ENCODE measurements around the gene MXRA7. TPM values are rescaled to one million over a fixed set of nuclear protein-coding genes. Genes with fewer than 3 reads are reported as not detected.
A peak's percentile ranks its signal among the peaks of the same experiment; 100 is the strongest.
"Not testable (repeated sequence)": the region's sequence is repeated elsewhere in the genome, so short reads cannot be mapped to it uniquely, and the experiment has no call there.

The MXRA7 gene, protein sequence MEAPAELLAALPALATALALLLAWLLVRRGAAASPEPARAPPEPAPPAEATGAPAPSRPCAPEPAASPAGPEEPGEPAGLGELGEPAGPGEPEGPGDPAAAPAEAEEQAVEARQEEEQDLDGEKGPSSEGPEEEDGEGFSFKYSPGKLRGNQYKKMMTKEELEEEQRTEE
- 10 to 100 TPM; 12.0 to 37.2 TPM for total RNA-seq
- long read RNA-seq, full-length matches to known transcripts, result 47 of 50 reads
- long read RNA-seq, partial matches to known transcripts, result 1 of 50 reads
- long read RNA-seq, other reads (novel, unspliced or antisense), result 2 of 50 reads

DNA sequence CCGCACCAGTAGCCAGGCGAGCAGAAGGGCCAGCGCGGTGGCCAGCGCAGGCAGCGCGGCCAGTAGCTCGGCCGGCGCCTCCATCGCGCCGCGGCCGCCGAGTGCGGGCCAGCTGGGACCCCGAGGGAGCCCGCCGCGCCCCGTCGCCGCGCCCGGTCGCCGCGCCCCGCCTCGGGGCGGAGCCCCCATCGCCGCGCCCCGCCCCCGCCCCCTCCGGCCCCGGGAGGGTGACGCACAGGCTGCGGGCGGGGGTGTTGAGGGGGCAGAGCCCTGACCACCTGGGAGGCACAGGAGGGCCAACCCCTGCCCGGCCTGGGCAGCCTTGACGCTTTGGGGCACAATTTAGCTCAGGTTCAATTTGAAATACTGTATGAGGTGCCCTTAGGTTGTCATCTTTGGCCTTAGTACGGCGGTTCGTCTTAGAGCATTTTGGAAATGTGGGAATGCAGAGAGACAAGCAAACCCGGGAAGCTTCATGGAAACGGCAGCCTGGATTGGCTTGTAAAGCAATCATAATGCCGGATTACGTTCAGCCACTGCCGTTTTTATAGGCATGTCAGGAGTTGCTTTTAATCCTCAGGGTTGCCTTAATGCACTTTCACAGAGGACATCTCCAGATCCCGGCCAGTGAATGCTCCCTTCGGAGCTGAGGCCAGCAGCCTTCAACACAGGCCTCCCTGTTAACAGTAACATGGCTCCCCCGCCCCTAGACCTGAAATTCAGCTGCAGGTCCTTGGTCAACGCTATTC is at the start of gene MXRA7:
Gene MXRA7 (minus strand): TSS at position 103 of the 749 bp plus-strand sequence. CDS start 19 bp downstream, at position 84.
- peak; percentile 78 for ATAC-seq
- peak; percentile 65 to 72 for DNase-seq
- intact Hi-C loops (cut with DNase I, micrococcal nuclease), result no loop called here

DNA sequence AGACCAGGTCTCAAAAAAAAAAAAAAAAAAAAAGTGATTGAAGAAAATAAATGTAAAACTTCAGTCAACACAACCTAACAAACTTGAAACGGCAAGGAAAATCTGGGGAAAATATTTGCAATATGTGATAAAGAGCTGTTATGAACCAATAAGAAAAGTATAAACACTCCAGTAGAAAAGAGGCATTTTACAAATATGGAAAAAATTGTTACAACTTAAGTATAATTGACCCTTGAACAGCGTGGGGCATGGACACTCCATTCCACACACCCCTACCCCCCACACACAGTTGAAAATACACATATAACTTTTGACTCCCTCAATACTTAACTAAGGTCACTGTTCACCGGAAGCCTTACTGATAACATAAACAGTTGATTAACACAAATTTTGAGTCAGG is 47.8 kb upstream of the MXRA7 start:
- no peak for ATAC-seq
- no peak for DNase-seq
- intact Hi-C loops (cut with DNase I, micrococcal nuclease), result no loop called here

DNA sequence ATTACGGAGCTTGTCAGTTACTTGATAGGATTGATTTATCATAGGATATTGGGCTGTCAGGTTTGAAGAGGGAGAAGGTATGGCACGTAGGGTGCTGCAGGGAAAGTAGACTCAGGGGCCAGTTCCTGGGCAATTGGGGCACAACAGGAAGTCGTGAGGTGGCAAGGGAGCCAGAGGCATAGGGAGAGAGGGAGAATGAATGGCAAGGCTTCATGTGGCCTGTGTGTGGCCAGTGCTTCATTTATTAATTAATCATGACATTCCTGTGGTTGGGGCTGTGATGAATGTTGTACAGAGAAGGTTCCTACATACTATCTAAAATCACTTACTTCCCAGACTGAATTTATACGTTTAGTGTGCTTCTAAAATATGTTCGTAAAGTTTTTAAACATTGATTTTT is 46.5 kb upstream of the MXRA7 start:
- DNase-seq (no peak), ATAC-seq (no peak)
- intact Hi-C loops (cut with DNase I, micrococcal nuclease), result no loop called here

DNA sequence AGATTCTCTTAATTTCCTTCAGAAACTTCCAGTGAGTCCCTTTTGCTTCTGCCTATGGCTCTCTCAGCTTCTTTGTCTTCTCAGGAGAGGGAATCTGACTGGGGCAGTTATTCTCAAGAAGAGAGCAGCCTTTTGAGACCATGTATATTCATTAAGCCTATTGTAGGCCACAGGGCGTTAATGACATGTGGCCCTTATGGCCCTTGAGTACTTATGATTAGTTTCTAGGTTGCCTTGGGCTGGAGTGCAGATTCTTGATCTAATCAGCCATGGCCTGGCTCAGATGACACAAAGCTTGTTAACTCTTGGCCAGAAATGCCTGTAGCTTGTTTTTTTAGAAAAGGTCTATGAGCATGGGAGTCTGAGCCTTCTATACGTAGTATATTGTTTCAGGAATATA is 44.5 kb upstream of the MXRA7 start:
- ATAC-seq, result no peak
- no peak for DNase-seq
- intact Hi-C loops (cut with DNase I, micrococcal nuclease), result no loop called here

DNA sequence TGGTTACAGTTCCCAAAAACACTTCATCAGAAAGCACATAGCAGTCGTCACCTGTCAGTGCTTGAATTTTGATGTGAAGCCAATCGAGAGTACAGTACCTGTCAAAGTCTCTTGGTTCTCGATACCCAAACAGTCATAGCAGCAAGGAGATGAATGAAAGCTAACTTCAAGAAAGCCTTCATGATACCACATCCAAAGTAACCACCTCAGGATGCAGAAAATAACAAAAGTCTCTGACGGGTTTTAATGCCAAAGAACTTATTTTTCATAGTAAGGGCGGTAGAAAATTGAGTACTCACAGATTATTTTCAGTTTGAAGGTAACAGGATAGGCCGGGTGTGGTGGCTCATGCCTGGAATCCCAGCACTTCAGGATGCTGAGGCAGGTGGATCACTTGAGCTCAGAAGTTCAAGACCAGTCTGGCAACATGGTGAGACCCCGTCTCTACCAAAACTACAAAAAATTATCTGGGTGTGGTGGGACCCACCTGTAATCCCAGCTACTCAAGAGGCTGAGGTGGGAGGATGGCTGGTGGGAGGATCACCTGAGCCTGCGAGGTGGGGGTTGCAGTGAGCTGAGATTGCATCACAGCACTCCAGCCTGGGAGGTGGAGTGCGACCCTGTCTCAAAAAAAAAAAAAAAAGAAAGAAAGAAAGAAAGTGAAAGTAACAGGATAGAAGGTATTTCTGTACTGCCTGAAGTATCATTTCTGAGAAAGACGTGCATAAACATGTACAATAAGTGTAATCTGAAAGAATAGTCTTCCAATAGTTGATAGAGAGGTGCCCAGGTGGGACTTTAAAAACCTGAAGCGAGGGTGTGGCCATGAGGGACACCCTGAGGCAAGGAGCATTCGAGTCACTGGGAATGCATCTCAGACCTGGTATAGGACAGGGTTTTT is 42.5 kb upstream of the MXRA7 start:
- ATAC-seq, result no peak
- intact Hi-C loops (cut with DNase I, micrococcal nuclease), result no loop called here
- no peak for DNase-seq

DNA sequence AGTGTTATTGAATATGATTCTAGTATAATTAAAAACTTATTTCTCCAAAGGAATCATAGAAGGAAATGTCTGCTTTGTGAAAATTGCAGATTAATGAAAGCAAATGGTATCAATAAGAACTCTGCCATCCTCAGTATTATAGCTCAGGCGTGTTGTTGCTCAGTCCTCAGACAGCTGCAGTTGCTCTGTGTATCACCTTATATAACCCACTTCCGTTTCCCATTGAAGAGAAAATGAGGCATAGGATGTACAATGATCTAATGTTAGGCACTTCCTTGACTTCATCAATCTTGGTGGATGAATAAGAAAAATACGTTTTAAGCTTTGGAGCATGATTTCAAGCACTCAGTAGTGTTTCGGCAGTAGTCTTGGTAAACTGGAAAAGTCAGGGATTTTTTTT is 41.2 kb upstream of the MXRA7 start:
- ATAC-seq, result no peak
- intact Hi-C loops (cut with DNase I, micrococcal nuclease), result no loop called here
- no peak for DNase-seq

DNA sequence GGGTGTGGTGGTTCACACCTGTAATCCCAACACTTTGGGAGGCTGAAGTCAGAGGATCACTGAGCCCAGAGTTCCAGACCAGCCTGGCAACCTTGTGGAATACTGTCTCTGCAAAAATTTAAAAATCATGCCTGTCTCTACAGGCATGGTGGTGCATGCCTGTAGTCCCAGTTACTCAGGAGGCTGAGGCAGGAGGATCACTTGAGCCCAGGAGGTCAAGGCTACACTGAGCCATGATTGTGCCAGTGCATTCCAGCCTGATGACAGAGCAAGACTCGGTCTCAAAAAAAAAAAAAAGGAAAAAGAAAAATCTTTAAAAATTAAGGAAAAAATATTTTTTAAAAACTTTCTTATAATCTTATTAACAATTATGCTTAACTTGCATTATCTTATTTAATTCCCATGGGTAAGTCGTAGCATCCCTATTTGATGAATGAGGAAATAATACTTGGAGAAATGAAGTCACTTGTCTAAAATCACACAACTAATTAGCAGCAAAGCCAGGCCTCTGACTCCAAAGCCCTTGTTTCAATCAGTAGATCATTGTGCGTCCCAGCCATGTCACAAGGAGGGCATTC is 40.7 kb upstream of the MXRA7 start:
- intact Hi-C loops (cut with DNase I, micrococcal nuclease), result no loop called here
- DNase-seq (no peak), ATAC-seq (no peak)

DNA sequence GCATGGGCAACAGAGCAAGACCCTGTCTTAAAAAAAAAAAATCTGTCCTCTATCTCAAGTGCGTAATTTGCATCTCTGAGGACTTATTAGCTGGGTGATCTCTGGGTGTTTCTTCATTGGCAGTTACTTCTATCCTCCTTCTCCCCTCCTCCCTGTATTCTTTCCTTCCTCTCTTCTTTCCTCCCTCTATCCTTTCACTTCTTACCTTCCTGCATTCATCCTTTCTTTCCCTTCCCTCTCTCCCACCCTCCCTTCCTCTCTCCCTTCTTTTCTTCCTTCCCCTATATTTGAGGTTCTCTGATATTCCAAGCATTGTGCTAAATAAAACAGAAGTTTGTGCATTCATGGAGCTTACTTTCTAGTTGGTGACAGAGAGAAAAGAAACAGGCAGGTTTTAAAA is 37.9 kb upstream of the MXRA7 start:
- DNase-seq, result no peak
- no peak for ATAC-seq
- intact Hi-C loops (cut with DNase I, micrococcal nuclease), result no loop called here

DNA sequence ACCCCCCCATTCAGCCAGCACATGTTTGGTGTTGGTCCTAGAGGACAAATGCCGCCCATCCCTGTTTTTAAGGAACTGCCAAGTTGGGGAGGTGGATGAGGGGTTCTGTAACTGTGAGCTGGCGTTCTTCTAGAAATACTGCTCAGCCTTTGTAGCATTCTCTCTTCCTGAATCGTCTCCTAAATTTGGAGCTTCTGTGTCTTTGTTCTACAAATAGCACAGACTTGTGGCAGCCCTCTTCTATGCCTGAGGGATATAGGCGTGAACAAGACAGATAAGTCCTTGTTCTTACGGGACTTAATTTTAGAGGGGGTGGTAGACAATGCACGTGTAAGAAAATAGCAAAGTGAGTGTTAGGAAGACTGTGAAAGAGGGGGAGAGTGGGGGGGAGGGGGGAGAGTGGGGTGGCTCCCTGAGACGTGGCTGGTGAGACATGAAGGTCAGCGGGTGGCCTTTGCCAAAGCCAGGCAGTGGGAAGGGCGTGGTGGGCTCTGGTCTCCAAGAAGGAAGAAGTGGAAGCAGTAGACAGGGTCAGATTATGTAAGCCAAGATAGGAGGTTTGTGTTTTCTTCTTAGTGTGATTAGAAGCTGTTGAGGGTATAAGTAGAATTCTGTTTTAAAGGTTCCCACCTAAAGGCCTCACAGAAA is 37.1 kb upstream of the MXRA7 start:
- intact Hi-C loops (cut with DNase I, micrococcal nuclease), result no loop called here
- no peak for ATAC-seq
- DNase-seq, result no peak

DNA sequence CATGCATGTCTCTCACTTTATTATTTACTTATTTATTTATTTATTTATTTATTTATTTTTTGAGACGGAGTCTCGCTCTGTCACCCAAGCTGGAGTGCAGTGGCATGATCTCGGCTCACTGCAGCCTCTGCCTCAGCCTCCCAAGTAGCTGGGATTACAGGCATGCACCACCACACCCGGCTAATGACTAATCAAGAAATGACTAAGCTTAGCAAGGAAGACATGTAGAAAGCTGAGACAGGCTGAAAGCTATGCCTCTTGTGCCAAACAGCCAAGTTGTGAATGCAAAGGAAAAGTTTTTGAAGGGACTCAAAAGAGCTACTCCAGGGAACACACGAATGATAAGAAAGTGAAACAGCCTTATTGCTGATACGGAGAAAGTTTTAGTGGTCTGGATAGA is 35.0 kb upstream of the MXRA7 start:
- DNase-seq; ATAC-seq; intact Hi-C loops (cut with DNase I, micrococcal nuclease): not testable (repeated sequence)

DNA sequence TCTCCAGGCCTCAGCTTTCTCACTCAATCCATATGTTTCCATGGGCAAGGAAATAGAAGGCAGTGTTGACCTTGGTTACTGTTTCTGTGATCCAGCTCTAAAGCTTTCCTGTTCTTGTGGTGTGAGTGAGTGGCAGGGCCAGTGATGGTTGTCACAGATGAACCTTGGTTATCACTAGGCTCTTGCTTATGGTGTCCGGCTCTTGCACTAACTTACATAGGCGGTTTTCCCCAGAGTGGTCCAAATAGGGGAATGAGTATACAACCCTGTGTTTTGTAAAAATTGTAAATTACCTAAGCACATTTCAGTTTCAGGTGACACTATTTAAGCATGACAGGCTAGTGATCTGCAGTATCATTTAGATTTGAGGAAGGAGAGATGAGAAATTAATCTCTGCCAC is 34.0 kb upstream of the MXRA7 start:
- no peak for DNase-seq
- intact Hi-C loops (cut with DNase I, micrococcal nuclease), result no loop called here
- ATAC-seq, result no peak

DNA sequence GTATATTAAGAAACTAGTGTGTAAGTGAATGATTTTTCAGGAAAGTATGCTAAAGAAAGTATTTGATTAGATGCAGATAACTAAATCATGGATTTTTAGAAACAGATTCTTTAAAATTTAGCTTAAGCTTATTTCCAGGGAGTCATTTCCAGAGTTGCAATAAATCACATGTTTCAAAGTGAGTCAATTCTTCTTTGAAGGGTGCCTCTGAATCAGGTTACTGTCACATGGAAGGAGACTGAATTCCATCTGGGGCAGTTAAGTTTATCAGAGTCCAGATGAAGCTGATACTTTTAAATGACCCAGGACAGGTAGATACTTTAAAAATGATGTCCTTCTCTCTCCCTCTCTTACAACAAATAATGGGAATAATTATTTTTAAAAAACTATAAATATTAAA is 32.2 kb upstream of the MXRA7 start:
- intact Hi-C loops (cut with DNase I, micrococcal nuclease), result no loop called here
- DNase-seq (no peak), ATAC-seq (no peak)

DNA sequence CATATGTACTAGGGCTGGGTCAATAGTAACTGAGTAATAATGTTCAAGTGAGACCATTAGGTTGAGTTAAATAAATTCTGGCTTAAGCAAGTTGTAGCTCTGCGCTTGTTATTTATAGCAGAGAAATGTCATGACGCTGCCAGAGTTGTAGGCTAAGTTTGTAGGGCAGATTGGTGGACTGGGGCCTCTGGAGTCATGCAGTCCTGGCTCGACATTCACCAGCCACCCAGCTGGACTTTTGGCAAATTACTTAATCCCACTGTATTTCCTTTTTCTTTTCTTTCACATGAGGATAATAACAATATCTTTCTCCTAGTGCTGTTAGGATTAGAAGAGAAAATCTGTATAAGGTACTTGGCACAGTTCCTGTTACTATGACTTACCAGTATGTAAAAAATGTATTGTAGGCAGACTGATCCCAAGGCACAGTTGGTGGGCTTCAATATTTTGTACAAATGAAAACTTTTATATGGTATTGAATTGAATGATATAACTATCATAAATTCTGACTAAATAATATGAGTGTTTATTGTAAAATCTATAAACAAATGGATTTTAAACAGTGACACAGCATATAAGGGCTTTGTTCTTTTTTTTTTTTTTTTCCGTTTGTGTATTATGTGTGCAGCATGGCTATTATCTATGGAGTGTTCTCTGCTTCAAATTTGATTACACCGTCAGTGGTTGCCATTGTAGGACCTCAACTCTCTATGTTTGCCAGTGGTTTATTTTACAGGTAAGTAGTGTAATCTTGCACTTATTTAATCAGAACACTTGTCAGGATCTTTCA is 29.8 kb upstream of the MXRA7 start:
- no peak for ATAC-seq
- intact Hi-C loops (cut with DNase I, micrococcal nuclease), result no loop called here
- DNase-seq, result no peak

DNA sequence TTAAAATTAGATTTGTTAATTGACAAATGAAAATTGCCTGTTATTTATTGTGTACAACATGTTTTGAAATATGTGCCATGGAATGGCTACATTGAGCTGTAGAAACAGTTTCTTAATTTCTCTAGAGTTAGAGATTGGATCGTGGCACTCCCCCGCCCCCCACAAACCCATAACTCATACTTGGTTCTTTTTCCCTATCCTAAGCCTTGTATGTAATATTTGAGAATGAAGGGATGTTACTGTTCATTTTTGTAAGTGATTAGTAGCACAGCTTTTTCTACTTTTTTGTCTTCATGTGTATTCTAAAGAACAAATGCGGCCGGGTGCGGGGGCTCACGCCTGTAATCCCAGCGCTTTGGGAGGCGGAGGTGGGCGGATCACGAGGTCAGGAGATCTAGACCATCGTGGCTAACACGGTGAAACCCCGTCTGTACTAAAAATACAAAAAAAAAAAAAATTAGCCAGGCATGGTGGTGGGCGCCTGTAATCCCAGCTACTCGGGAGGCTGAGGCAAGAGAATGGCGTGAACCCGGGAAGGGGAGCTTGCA is 28.9 kb upstream of the MXRA7 start:
- intact Hi-C loops (cut with DNase I, micrococcal nuclease); DNase-seq; ATAC-seq: not testable (repeated sequence)

DNA sequence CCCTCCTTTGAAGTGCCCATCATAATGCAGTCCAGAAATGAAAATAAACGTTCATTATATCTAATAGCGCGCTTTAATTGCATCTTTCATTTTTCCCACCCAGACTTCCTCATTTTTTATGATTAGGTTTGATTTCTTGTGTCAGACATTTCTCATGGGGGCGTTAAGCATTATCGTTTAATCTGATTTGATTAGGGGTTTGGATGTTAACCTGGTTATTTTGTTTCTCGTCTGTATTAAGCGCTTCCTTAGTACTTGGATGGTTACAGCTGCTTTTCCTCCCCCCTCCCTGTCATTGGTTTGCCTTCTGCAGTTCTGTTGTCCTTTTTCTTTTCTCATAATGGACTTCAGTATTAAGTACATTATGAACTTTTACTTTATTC is 27.7 kb upstream of the MXRA7 start:
- DNase-seq, result no peak
- intact Hi-C loops (cut with DNase I, micrococcal nuclease), result no loop called here
- no peak for ATAC-seq

DNA sequence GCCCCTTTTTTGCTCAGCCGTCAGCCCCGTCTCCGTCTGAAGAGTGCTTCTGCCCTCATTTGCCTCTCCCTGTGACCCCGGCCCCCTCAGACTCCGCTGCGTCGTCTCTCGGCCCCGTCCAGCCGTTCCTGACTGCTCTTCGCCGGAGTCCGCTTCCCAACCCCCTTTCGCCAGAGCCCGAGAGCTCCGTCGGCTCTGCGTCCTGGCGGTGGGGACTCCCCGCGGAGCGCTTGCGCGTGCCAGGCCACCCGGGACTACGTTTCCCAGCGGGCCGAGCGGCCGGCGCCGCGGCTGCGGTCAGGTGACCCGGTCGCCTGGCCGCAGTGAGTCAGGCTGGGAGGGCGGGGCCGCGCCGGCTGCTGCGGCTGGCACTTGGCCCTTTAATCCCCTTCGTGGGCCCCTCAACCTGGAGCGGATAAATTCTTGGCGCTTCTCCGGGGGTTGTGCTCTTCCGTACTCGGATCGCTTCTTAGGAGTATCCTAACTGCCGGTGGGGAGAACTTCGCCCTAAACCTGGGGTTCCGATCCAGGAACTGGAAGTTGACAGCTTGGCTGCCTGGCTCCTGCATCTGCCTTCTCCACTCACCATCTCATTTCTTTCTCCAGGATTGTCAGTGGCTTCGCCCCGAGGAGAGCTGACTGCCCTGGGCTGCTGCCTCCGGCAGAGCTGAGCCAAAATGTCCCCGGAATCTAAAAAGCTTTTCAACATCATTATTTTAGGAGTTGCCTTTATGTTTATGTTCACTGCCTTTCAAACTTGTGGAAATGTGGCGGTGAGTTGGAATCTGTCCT is 27.1 kb upstream of the MXRA7 start, which contains the start of gene MFSD11:
Gene MFSD11 (plus strand): TSS at position 444 of the 792 bp plus-strand sequence. CDS start 234 bp downstream, at position 678.
- intact Hi-C loops (cut with DNase I, micrococcal nuclease), result no loop called here
- DNase-seq (peak; percentile 91 to 93), ATAC-seq (peak; percentile 73)

All from left colon (tissue), 2 donors.